GM19455 (cell line): ENCODE results near the gene SLC10A2.
"Not testable (repeated sequence)": the region's sequence is repeated elsewhere in the genome, so short reads cannot be mapped to it uniquely, and the experiment has no call there.

ENCODE experiments used
- ATAC-seq: cut with Tn5 transposase; IDR thresholded peaks from one replicate; pipeline ENCODE4 v1.9.1; 2021; ENCODE audit not compliant: unreplicated experiment

Gene SLC10A2

GRCh38 chr13:103066079-103066780 lies at the start of gene SLC10A2:
TSS of gene SLC10A2 (minus strand) at chr13:103066417. CDS start at chr13:103066249, 168 bp downstream.
- no peak for ATAC-seq

- ATAC-seq = no peak
These were observed 41.4 kb upstream of the SLC10A2 start for GRCh38 chr13:103107580-103107979.

GRCh38 chr13:103104340-103104739 lies 38.1 kb upstream of the SLC10A2 start:
- ATAC-seq = no peak

- not testable (repeated sequence) for ATAC-seq
These were observed 37.2 kb upstream of the SLC10A2 start for GRCh38 chr13:103103456-103103855.

GRCh38 chr13:103102482-103102881 lies 36.3 kb upstream of the SLC10A2 start:
- no peak for ATAC-seq

- ATAC-seq = no peak
These were observed 35.7 kb upstream of the SLC10A2 start for GRCh38 chr13:103101901-103102300.

- no peak for ATAC-seq
These were observed 35.3 kb upstream of the SLC10A2 start for GRCh38 chr13:103101500-103101899.

GRCh38 chr13:103100830-103101229 lies 34.6 kb upstream of the SLC10A2 start:
- no peak for ATAC-seq

GRCh38 chr13:103099722-103100293 lies 33.6 kb upstream of the SLC10A2 start:
- ATAC-seq = no peak

- no peak for ATAC-seq
These were observed 32.3 kb upstream of the SLC10A2 start for GRCh38 chr13:103098535-103098934.

- ATAC-seq = no peak
These were observed 31.2 kb upstream of the SLC10A2 start for GRCh38 chr13:103097366-103097928.

- not testable (repeated sequence) for ATAC-seq
These were observed 27.4 kb upstream of the SLC10A2 start for GRCh38 chr13:103093649-103094048.

- no peak for ATAC-seq
These were observed 21.1 kb upstream of the SLC10A2 start for GRCh38 chr13:103087275-103087674.

GRCh38 chr13:103081435-103081834 lies 15.2 kb upstream of the SLC10A2 start:
- ATAC-seq = no peak

- peak; percentile 83 for ATAC-seq
These were observed 11.9 kb upstream of the SLC10A2 start for GRCh38 chr13:103078158-103078557.

- ATAC-seq = no peak
These were observed 2.6 kb upstream of the SLC10A2 start for GRCh38 chr13:103068836-103069235.

- ATAC-seq = no peak
These were observed 1.7 kb upstream of the SLC10A2 start for GRCh38 chr13:103067751-103068555.

- no peak for ATAC-seq
These were observed 646 bp upstream of the SLC10A2 start for GRCh38 chr13:103066781-103067345.

- no peak for ATAC-seq
These were observed 2.8 kb downstream of the SLC10A2 start for GRCh38 chr13:103063376-103063775.

- no peak for ATAC-seq
These were observed 4.1 kb downstream of the SLC10A2 start for GRCh38 chr13:103062079-103062478.

GRCh38 chr13:103056008-103056407 lies 10.2 kb downstream of the SLC10A2 start:
- ATAC-seq = no peak
